Neural progenitor cell (in vitro differentiated cells): ENCODE measurements around the gene TCERG1L.

Source experiments
- EZH2 ChIP-seq: fragments of 200-600 bp; sonication (generic); IDR thresholded peaks from 2 replicates; pipeline ENCODE4 v1.6.1; 2017; ENCODE audit warnings: antibody characterized with exemption, mild to moderate bottlenecking, moderate library complexity
- EZH2phosphoT487 ChIP-seq: fragments of 200-600 bp; sonication (generic); IDR thresholded peaks from 2 replicates; pipeline ENCODE4 v1.6.1; 2017; ENCODE audit warnings: antibody characterized with exemption
- TF ChIP-seq, protein P1 (sequence below): fragments of 200-600 bp; sonication (generic); IDR thresholded peaks from 2 replicates; pipeline ENCODE4 v1.5.1; 2017; ENCODE audit warnings: antibody characterized with exemption, mild to moderate bottlenecking

DNA sequence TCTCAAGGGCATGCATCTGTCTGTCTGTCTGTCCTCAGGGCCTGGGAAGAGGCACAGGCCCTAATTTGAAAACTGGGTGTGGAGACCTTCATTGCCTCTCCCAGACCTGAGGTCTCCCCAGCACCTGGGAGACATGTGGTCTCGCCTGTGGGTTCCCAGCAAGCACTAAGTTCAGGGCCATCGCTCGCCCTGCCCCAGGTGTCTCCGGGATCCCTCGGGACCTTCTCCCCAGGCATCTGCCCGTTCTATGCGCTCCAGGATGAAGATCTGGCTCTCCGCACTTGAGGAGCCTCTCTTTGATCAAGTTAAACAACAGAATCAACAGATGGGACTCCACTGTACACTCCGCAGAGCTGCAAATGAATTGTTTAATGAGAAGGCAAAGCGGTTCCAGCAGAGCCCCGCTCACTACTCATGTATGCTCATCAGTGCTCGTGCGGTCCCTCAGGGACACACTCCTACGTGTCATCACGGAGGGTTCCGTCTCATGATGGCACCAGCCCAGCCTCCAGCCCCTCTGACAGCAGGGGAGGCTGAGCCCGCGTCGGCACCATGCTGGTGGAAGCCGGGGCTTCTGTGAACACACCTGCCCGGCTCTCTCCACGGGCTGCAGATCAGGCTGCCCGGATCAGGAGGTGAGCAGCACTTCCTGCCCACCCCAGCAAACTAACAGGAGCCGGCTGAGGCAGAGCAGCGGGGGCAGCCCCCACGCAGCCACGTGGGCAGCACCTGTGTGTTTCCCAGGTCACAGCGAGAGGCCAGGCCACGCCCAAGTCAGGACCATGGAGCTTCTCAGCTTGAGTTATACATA, 132.8 kb downstream of the TCERG1L start:
- TF ChIP-seq EZH2phosphoT487 (no peak), EZH2 (no peak)
- TF ChIP-seq, protein P1, sequence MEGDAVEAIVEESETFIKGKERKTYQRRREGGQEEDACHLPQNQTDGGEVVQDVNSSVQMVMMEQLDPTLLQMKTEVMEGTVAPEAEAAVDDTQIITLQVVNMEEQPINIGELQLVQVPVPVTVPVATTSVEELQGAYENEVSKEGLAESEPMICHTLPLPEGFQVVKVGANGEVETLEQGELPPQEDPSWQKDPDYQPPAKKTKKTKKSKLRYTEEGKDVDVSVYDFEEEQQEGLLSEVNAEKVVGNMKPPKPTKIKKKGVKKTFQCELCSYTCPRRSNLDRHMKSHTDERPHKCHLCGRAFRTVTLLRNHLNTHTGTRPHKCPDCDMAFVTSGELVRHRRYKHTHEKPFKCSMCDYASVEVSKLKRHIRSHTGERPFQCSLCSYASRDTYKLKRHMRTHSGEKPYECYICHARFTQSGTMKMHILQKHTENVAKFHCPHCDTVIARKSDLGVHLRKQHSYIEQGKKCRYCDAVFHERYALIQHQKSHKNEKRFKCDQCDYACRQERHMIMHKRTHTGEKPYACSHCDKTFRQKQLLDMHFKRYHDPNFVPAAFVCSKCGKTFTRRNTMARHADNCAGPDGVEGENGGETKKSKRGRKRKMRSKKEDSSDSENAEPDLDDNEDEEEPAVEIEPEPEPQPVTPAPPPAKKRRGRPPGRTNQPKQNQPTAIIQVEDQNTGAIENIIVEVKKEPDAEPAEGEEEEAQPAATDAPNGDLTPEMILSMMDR: no peak
